HPDE6-E6E7 (cell line): Measurements from ENCODE around the gene GPI.

ENCODE experiments used
- DNase-seq: peaks from one replicate; pipeline ENCODE4 v3.0.0; 2011; ENCODE audit warnings: missing footprints; ENCODE audit errors: extremely low spot score

Gene GPI

GRCh38 chr19:34341935-34342680 lies 22.9 kb upstream of the GPI start:
- no peak for DNase-seq

- no peak for DNase-seq
Measured at GRCh38 chr19:34343751-34344150, 21.2 kb upstream of the GPI start.

- DNase-seq = peak; percentile 51
Measured at GRCh38 chr19:34345947-34346351, 19.0 kb upstream of the GPI start.

GRCh38 chr19:34347561-34348165 lies 17.3 kb upstream of the GPI start:
- no peak for DNase-seq

GRCh38 chr19:34348899-34349487 lies 16.0 kb upstream of the GPI start:
- no peak for DNase-seq

- no peak for DNase-seq
Measured at GRCh38 chr19:34350161-34350561, 14.8 kb upstream of the GPI start.

GRCh38 chr19:34351382-34351826 lies 13.6 kb upstream of the GPI start:
- DNase-seq = no peak

GRCh38 chr19:34353546-34353945 lies 11.4 kb upstream of the GPI start:
- DNase-seq = no peak

GRCh38 chr19:34355201-34355600 lies 9.8 kb upstream of the GPI start:
- no peak for DNase-seq

GRCh38 chr19:34356875-34357274 lies 8.1 kb upstream of the GPI start:
- no peak for DNase-seq

- DNase-seq = no peak
Measured at GRCh38 chr19:34357431-34357830, 7.6 kb upstream of the GPI start.

- DNase-seq = peak; percentile 97
Measured at GRCh38 chr19:34359140-34359953, 5.6 kb upstream of the GPI start.

GRCh38 chr19:34359954-34360315 lies 5.1 kb upstream of the GPI start:
- DNase-seq = no peak

GRCh38 chr19:34360354-34360909 lies 4.6 kb upstream of the GPI start:
- no peak for DNase-seq

GRCh38 chr19:34362679-34363069 lies 2.3 kb upstream of the GPI start:
- DNase-seq = no peak

- no peak for DNase-seq
Measured at GRCh38 chr19:34363094-34363493, 1.9 kb upstream of the GPI start.

- DNase-seq = no peak
Measured at GRCh38 chr19:34363930-34364329, 1.1 kb upstream of the GPI start.

- no peak for DNase-seq
Measured at GRCh38 chr19:34364462-34364829, 550 bp upstream of the GPI start.

- no peak for DNase-seq
Measured at GRCh38 chr19:34365463-34366401, 736 bp downstream of the GPI start.

- DNase-seq = no peak
Measured at GRCh38 chr19:34366738-34367623, 2.0 kb downstream of the GPI start.
